ENCODE measurements around the gene AUH.

Gene AUH

DNA sequence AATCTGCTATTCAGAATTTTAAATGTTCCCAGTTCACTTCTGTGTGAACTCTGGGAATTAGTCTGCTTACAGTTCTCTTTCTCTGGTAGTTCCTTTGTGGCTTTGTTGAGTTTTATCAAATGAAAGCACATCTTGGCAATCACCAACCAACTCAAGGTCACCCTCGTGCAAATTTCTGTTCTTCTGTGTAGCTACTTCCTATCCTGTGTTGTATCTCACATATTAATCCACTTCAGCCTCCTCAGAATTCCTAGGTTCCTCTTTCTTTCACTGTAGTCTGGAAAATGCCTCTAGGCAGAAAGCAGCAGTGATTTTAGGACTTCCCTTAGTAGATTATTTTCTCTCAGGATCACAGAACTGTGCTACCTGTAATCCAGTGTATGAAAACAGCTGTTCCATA is 100.3 kb downstream of the AUH start:
- Histone ChIP-seq H3K4me3 (ENCODE audit: low read depth in 1 of 2, low read length in 2 of 2) (no peak overlapping the region), H3K9me3 (ENCODE audit: control insufficient read depth in 1 of 2, low read length in 2 of 2) (no peaks in the 10 kb centered on the region), H3K9ac (ENCODE audit: low read depth in 1 of 2, low read length in 2 of 2) (no peak overlapping the region), H3K36me3 (ENCODE audit: control insufficient read depth in 1 of 2, insufficient read depth in 2 of 2, low read length in 2 of 2) (no peaks in the 10 kb centered on the region), H3K4me1 (ENCODE audit: control insufficient read depth in 1 of 2, insufficient read depth in 2 of 2, low read length in 2 of 2) (no peaks in the 10 kb centered on the region), H3K27me3 (ENCODE audit: control insufficient read depth in 1 of 2, insufficient read depth in 2 of 2, low read length in 2 of 2) (no peaks in the 10 kb centered on the region), H3K27ac (ENCODE audit: low read depth, low read length) (no peak overlapping the region)

DNA sequence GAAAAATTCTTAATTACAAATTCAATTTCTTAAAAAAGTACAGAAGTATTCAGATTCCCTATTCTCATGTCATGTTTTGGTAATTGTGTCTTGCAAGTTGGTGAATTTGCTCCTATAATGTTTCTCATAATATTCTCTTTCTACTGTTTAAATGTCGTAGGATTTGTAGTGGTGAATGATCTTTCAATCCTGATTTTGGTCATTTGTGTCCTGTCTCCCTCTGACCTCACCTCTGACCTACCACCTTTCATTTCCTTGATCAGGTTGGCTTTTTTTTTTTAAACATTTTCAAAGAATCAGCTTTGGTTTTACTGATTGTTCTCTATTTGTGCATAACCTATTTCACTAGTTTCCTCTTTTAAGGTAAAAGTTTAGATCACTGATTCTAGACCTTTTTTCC is 102.6 kb downstream of the AUH start:
- Histone ChIP-seq H3K9me3 (ENCODE audit: control insufficient read depth in 1 of 2, low read length in 2 of 2) (no peaks in the 10 kb centered on the region), H3K27ac (ENCODE audit: low read depth, low read length) (no peak overlapping the region), H3K4me1 (ENCODE audit: control insufficient read depth in 1 of 2, insufficient read depth in 2 of 2, low read length in 2 of 2) (no peaks in the 10 kb centered on the region), H3K9ac (ENCODE audit: low read depth in 1 of 2, low read length in 2 of 2) (no peak overlapping the region), H3K27me3 (ENCODE audit: control insufficient read depth in 1 of 2, insufficient read depth in 2 of 2, low read length in 2 of 2) (no peaks in the 10 kb centered on the region), H3K36me3 (ENCODE audit: control insufficient read depth in 1 of 2, insufficient read depth in 2 of 2, low read length in 2 of 2) (no peaks in the 10 kb centered on the region), H3K4me3 (ENCODE audit: low read depth in 1 of 2, low read length in 2 of 2) (no peak overlapping the region)

DNA sequence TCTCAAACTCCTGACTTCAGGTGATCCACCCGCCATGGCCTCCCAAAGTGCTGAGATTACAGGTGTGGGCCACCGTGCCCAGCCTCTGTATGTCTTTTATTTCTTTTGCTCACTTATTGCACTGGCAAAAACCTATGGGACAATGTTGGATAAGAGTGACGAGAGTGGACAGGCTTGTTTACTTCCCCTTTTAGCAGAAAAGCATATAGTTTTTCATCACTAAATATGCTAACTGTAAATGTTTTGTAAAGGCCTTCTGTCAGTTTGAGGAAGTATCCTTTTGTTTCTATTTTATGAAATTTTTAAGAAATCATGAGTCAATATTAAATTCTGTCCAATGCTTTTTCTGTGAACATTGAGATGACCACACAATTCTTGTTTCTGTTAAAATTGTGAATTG is 103.3 kb downstream of the AUH start:
- H3K4me3 ChIP-seq (ENCODE audit: low read depth in 1 of 2, low read length in 2 of 2), result no peak overlapping the region
- H3K27me3 ChIP-seq (ENCODE audit: control insufficient read depth in 1 of 2, insufficient read depth in 2 of 2, low read length in 2 of 2), result no peaks in the 10 kb centered on the region
- H3K4me1 ChIP-seq (ENCODE audit: control insufficient read depth in 1 of 2, insufficient read depth in 2 of 2, low read length in 2 of 2), result no peaks in the 10 kb centered on the region
- H3K27ac ChIP-seq (ENCODE audit: low read depth, low read length), result no peak overlapping the region
- H3K9ac ChIP-seq (ENCODE audit: low read depth in 1 of 2, low read length in 2 of 2), result no peak overlapping the region
- H3K9me3 ChIP-seq (ENCODE audit: control insufficient read depth in 1 of 2, low read length in 2 of 2), result no peaks in the 10 kb centered on the region
- no peaks in the 10 kb centered on the region for H3K36me3 ChIP-seq (ENCODE audit: control insufficient read depth in 1 of 2, insufficient read depth in 2 of 2, low read length in 2 of 2)

DNA sequence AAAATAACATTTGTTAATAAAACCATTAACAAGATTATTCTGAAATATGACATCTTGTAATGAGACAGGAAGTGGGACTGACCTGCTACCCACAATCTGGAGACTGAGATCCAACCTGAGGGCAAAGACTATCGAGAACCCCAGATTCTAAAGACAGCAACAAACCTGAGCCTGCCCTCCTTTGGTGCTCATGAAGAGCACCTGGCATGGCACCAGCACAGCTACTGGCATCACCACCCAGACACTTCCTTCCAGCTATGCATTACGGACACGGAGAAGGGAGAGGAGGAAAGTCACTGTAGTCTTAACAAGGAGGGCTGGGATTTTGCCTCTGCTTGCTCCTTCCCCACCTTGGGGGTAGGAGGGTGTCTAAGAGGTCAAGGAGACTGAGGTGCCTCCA is 105.5 kb downstream of the AUH start:
- H3K4me3 ChIP-seq (ENCODE audit: low read depth in 1 of 2, low read length in 2 of 2), result no peak overlapping the region
- no peaks in the 10 kb centered on the region for H3K36me3 ChIP-seq (ENCODE audit: control insufficient read depth in 1 of 2, insufficient read depth in 2 of 2, low read length in 2 of 2)
- H3K9me3 ChIP-seq (ENCODE audit: control insufficient read depth in 1 of 2, low read length in 2 of 2), result no peaks in the 10 kb centered on the region
- no peaks in the 10 kb centered on the region for H3K4me1 ChIP-seq (ENCODE audit: control insufficient read depth in 1 of 2, insufficient read depth in 2 of 2, low read length in 2 of 2)
- H3K27me3 ChIP-seq (ENCODE audit: control insufficient read depth in 1 of 2, insufficient read depth in 2 of 2, low read length in 2 of 2), result no peaks in the 10 kb centered on the region
- no peak overlapping the region for H3K9ac ChIP-seq (ENCODE audit: low read depth in 1 of 2, low read length in 2 of 2)
- H3K27ac ChIP-seq (ENCODE audit: low read depth, low read length), result no peak overlapping the region

DNA sequence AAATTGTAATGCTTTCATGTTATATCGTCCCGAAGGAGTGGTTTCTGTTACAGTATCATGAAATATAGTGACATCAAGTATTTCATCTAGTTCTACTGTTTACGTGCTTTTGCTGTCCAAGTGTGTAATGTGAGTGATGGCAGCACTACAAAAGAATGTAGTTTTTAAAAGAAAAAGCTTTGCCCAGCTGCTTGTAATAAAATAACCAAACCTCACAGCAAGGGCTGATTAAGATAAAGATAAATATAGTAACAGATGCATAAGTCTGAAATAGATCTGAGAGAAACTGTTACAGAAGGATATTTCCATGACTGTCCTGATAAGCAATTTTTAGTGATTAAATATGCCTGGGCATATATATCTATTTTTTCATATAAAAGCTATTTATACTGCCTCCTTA is 106.4 kb downstream of the AUH start:
- no peaks in the 10 kb centered on the region for H3K9me3 ChIP-seq (ENCODE audit: control insufficient read depth in 1 of 2, low read length in 2 of 2)
- no peaks in the 10 kb centered on the region for H3K27me3 ChIP-seq (ENCODE audit: control insufficient read depth in 1 of 2, insufficient read depth in 2 of 2, low read length in 2 of 2)
- no peaks in the 10 kb centered on the region for H3K4me1 ChIP-seq (ENCODE audit: control insufficient read depth in 1 of 2, insufficient read depth in 2 of 2, low read length in 2 of 2)
- no peak overlapping the region for H3K4me3 ChIP-seq (ENCODE audit: low read depth in 1 of 2, low read length in 2 of 2)
- no peak overlapping the region for H3K27ac ChIP-seq (ENCODE audit: low read depth, low read length)
- no peak overlapping the region for H3K9ac ChIP-seq (ENCODE audit: low read depth in 1 of 2, low read length in 2 of 2)
- no peaks in the 10 kb centered on the region for H3K36me3 ChIP-seq (ENCODE audit: control insufficient read depth in 1 of 2, insufficient read depth in 2 of 2, low read length in 2 of 2)

- H3K4me1 ChIP-seq (ENCODE audit: control insufficient read depth in 1 of 2, insufficient read depth in 2 of 2, low read length in 2 of 2), result no peaks in the 10 kb centered on the region
- no peak overlapping the region for H3K4me3 ChIP-seq (ENCODE audit: low read depth in 1 of 2, low read length in 2 of 2)
- no peaks in the 10 kb centered on the region for H3K27me3 ChIP-seq (ENCODE audit: control insufficient read depth in 1 of 2, insufficient read depth in 2 of 2, low read length in 2 of 2)
- no peaks in the 10 kb centered on the region for H3K9me3 ChIP-seq (ENCODE audit: control insufficient read depth in 1 of 2, low read length in 2 of 2)
- no peaks in the 10 kb centered on the region for H3K36me3 ChIP-seq (ENCODE audit: control insufficient read depth in 1 of 2, insufficient read depth in 2 of 2, low read length in 2 of 2)
- no peak overlapping the region for H3K9ac ChIP-seq (ENCODE audit: low read depth in 1 of 2, low read length in 2 of 2)
- no peak overlapping the region for H3K27ac ChIP-seq (ENCODE audit: low read depth, low read length)
Observed at GRCh38 chr9:91253488-91253887, 108.2 kb downstream of the AUH start.

- Histone ChIP-seq H3K36me3 (ENCODE audit: control insufficient read depth in 1 of 2, insufficient read depth in 2 of 2, low read length in 2 of 2) (no peaks in the 10 kb centered on the region), H3K4me1 (ENCODE audit: control insufficient read depth in 1 of 2, insufficient read depth in 2 of 2, low read length in 2 of 2) (peaks cover 12% of the 10 kb centered on the region in 2 donors), H3K27me3 (ENCODE audit: control insufficient read depth in 1 of 2, insufficient read depth in 2 of 2, low read length in 2 of 2) (no peaks in the 10 kb centered on the region), H3K4me3 (ENCODE audit: low read depth in 1 of 2, low read length in 2 of 2) (no peak overlapping the region), H3K27ac (ENCODE audit: low read depth, low read length) (no peak overlapping the region), H3K9ac (ENCODE audit: low read depth in 1 of 2, low read length in 2 of 2) (no peak overlapping the region), H3K9me3 (ENCODE audit: control insufficient read depth in 1 of 2, low read length in 2 of 2) (no peaks in the 10 kb centered on the region)
Observed at GRCh38 chr9:91248707-91249106, 113.0 kb downstream of the AUH start.

- Histone ChIP-seq H3K9ac (ENCODE audit: low read depth in 1 of 2, low read length in 2 of 2) (no peak overlapping the region), H3K4me3 (ENCODE audit: low read depth in 1 of 2, low read length in 2 of 2) (no peak overlapping the region), H3K36me3 (ENCODE audit: control insufficient read depth in 1 of 2, insufficient read depth in 2 of 2, low read length in 2 of 2) (no peaks in the 10 kb centered on the region), H3K4me1 (ENCODE audit: control insufficient read depth in 1 of 2, insufficient read depth in 2 of 2, low read length in 2 of 2) (peaks cover 12% of the 10 kb centered on the region in 2 donors), H3K27me3 (ENCODE audit: control insufficient read depth in 1 of 2, insufficient read depth in 2 of 2, low read length in 2 of 2) (no peaks in the 10 kb centered on the region), H3K27ac (ENCODE audit: low read depth, low read length) (no peak overlapping the region), H3K9me3 (ENCODE audit: control insufficient read depth in 1 of 2, low read length in 2 of 2) (no peaks in the 10 kb centered on the region)
Observed at GRCh38 chr9:91247278-91247677, 114.4 kb downstream of the AUH start.

DNA sequence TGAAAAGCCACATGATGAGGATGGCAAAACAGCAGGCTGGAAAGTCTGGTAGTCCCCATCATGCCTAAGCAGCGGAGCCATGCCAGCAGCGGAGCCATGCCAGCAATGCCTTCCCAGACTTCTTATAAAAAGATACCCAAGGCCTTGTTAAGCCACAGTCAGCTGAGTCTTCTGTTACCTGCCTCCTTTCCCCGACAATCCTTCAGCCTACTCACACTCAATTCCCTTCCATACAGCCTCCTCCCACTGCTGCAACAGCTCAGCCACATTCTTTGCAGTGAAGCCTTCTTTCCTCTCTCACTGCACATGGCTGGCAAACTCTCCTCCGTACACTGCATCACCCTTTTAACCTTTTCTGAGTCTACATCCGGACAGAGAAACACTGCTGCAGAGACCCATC is 114.9 kb downstream of the AUH start:
- H3K9me3 ChIP-seq (ENCODE audit: control insufficient read depth in 1 of 2, low read length in 2 of 2), result no peaks in the 10 kb centered on the region
- H3K4me3 ChIP-seq (ENCODE audit: low read depth in 1 of 2, low read length in 2 of 2), result no peak overlapping the region
- H3K27ac ChIP-seq (ENCODE audit: low read depth, low read length), result no peak overlapping the region
- no peak overlapping the region for H3K9ac ChIP-seq (ENCODE audit: low read depth in 1 of 2, low read length in 2 of 2)
- peaks cover 12% of the 10 kb centered on the region in 2 donors for H3K4me1 ChIP-seq (ENCODE audit: control insufficient read depth in 1 of 2, insufficient read depth in 2 of 2, low read length in 2 of 2)
- H3K27me3 ChIP-seq (ENCODE audit: control insufficient read depth in 1 of 2, insufficient read depth in 2 of 2, low read length in 2 of 2), result no peaks in the 10 kb centered on the region
- no peaks in the 10 kb centered on the region for H3K36me3 ChIP-seq (ENCODE audit: control insufficient read depth in 1 of 2, insufficient read depth in 2 of 2, low read length in 2 of 2)

- no peak overlapping the region for H3K27ac ChIP-seq (ENCODE audit: low read depth, low read length)
- no peak overlapping the region for H3K9ac ChIP-seq (ENCODE audit: low read depth in 1 of 2, low read length in 2 of 2)
- no peaks in the 10 kb centered on the region for H3K9me3 ChIP-seq (ENCODE audit: control insufficient read depth in 1 of 2, low read length in 2 of 2)
- H3K4me1 ChIP-seq (ENCODE audit: control insufficient read depth in 1 of 2, insufficient read depth in 2 of 2, low read length in 2 of 2), result peaks cover 12% of the 10 kb centered on the region in 2 donors
- no peaks in the 10 kb centered on the region for H3K36me3 ChIP-seq (ENCODE audit: control insufficient read depth in 1 of 2, insufficient read depth in 2 of 2, low read length in 2 of 2)
- no peaks in the 10 kb centered on the region for H3K27me3 ChIP-seq (ENCODE audit: control insufficient read depth in 1 of 2, insufficient read depth in 2 of 2, low read length in 2 of 2)
- H3K4me3 ChIP-seq (ENCODE audit: low read depth in 1 of 2, low read length in 2 of 2), result no peak overlapping the region
Observed at GRCh38 chr9:91245431-91246313, 116.0 kb downstream of the AUH start.
